ELF-1 (cell line): ENCODE results near the gene TRIM25.
A peak's percentile ranks its signal among the peaks of the same experiment; 100 is the strongest.
"Not testable (repeated sequence)": the region's sequence is repeated elsewhere in the genome, so short reads cannot be mapped to it uniquely, and the experiment has no call there.

Experiments
- DNase-seq: peaks from one replicate; pipeline ENCODE4 v3.0.0-alpha.2; 2016; ENCODE audit warnings: low read depth, low spot score

TRIM25 gene, protein sequence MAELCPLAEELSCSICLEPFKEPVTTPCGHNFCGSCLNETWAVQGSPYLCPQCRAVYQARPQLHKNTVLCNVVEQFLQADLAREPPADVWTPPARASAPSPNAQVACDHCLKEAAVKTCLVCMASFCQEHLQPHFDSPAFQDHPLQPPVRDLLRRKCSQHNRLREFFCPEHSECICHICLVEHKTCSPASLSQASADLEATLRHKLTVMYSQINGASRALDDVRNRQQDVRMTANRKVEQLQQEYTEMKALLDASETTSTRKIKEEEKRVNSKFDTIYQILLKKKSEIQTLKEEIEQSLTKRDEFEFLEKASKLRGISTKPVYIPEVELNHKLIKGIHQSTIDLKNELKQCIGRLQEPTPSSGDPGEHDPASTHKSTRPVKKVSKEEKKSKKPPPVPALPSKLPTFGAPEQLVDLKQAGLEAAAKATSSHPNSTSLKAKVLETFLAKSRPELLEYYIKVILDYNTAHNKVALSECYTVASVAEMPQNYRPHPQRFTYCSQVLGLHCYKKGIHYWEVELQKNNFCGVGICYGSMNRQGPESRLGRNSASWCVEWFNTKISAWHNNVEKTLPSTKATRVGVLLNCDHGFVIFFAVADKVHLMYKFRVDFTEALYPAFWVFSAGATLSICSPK

DNA sequence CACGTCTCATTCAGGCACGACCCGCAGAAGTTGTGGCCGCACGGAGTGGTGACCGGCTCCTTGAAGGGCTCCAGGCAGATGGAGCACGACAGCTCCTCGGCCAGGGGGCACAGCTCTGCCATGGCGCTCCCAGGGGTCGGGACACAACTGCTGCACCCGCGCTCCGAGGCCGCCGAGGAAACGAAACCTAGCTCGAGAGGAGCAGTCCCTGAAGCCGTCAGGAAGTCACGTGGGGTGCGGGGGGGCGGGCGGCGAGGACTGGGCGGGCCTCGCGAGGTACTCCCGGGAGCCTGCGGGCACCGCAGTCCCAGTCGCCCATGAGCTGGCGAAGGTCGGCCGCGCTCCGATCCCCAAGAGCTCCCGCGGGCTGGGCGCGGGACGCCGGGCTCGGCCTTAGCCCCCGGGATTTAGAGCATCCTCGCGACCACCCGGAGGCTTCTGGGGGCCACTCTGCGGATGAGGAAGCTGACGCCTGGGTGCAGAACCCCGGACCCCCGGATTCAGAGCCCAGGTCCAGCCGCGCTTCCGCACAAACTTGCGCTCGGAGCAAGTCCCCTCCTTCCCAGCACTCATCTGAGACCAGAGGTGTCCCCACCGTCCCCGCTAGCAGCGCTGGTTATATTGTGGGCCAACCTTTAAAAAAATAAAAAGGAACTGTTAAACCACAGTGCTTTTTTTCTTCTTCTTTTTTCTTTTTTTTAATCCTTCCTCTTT lies at the start of gene TRIM25:
Gene TRIM25 (minus strand): TSS at position 183 of the 714 bp plus-strand sequence. CDS start 61 bp downstream, at position 122.
- peak; percentile 89 for DNase-seq

DNA sequence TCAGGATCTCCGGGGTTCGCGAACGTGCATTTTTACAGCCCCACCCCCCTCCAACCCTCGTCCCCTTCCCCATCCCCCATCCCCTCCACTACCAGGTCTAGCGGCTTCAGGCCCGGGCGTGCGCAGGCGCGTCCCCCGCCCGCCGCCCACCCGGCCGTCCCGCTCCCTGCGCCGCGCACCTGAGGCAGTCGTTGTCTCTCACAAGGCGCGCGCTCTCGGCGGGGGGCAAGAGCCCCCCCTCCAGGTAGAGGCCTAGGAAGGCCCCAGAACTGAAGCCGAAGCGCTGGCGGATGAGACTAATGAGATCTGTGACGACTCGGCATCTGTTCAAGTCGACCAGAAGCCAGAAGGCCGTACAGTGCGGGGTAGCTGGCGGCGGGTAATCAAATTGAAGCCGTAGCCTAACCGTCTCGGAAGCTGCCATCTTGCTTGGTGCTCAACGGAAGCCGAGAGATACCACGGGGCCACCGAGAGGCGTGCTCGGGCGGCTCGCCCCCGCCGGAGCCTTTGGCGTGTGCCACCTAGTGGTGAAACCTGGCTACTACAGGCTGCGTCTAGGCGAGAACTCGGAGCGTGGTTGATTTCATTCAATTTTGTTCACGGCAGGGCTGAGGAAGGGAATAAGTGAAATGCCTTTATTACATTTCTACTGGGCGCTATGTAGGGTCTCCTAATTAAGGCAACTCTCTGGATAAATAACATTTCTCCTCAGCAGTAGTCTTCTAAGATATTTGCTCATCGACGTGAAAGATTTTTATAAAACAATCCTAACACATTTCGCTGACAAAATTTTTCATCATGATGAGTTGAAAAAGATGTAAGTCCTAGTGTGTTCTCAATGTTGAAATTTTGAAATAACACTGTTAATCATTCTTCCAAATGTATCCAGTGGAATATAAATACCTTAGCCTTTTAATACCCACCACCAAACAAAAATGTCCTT lies 47.0 kb upstream of the TRIM25 start, which contains the start of gene COIL:
Gene COIL (minus strand): TSS at position 455 of the 943 bp plus-strand sequence. CDS start 31 bp downstream, at position 424.
- DNase-seq: peak; percentile 96

DNA sequence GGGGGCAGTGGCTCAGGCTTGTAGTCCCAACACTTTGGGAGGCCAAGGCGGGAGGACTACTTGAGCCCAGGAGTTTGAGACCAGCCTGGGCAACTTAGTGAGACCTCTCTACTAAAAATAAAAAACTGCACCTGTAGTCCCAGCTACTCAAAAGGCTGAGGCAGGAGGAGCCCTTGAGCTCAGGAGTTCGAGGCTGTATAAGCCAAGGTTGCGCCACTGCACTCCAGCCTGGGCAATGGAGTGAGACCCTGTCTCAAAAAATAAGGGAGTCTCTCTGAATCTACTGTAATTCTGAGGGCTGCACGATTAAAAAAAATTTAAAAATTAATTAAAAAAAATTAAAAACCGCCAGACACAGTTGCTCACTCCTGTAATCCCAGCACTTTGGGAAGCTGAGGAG lies 43.1 kb upstream of the TRIM25 start:
- no peak for DNase-seq

DNA sequence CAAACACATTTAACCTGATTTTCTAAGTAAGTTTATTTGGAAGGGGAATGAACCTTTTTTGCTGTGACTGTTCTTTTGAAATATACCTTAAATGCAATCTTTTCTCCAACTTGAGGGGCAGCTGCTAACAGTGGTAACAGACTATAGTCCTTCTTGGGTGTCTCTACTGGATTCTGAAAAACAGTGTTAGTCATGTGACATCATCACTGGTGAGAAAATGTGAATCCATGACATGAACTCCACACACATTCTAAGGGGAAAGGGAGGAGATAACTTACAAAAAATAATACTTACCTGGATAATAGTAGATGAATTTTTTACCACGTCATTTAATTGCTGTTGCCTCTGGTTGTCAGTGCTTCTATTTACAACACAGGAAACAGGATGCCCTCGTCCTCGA lies 35.7 kb upstream of the TRIM25 start:
- DNase-seq: no peak

DNA sequence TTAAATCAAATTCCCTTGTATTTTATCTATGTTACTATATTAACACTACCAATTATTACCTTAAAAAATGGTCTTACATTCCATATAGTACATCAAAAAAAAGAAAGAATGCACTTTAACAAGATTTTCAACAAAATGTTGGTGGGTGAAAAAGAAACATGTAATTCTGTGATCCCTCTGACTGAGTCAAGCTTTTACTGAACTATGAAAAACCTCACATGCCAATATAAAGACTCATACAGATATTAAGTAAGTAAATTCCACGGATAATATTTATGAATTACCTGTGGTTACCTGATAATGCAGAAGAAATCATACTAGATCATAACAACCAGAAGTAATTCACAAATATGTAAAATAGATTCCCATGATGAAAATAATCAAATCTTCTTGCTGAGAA lies 34.6 kb upstream of the TRIM25 start:
- DNase-seq: no peak

DNA sequence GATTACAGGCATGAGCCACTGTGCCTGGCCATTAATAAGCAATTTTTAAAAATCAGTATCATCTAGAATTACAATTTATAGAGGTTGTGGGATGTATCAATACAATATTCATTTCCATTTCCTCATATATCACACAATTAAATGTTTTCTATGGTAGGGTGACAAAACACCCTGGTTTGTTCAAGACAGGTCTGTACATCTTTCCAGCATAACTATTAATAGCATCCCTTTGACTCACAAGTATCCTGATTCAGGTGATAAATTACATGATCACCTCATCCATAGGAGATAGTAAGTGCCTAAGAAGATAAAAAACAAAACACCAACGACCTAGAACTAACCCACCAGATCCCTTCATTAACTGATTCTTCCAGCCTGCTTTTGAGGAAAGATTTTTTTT lies 33.9 kb upstream of the TRIM25 start:
- DNase-seq: no peak

DNA sequence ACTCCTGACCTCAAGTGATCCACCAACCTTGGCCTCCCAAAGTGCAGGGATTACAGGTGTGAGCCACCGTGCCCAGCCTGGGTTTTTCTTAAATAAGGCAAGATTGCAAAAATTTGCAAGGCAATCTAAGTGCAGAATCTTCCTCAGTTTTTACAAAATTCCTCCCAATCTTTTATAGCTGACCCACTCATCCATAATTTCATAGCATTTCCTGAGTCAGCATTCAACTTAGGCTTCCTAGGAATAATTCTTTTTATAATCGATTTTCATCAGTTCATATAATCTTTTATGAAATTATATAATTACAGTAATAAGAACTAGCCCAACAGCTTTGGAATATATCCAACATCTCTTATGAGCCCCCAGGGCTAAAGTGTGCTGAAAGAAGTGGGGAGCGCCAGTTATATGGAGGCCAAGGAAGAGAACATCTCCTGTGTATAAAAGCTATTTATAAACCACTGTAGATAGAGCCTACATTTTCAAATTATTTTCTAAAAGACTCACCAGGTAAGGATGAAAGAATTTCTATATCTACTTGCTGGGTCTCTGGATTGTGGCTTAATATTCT lies 32.2 kb upstream of the TRIM25 start:
- DNase-seq: no peak

DNA sequence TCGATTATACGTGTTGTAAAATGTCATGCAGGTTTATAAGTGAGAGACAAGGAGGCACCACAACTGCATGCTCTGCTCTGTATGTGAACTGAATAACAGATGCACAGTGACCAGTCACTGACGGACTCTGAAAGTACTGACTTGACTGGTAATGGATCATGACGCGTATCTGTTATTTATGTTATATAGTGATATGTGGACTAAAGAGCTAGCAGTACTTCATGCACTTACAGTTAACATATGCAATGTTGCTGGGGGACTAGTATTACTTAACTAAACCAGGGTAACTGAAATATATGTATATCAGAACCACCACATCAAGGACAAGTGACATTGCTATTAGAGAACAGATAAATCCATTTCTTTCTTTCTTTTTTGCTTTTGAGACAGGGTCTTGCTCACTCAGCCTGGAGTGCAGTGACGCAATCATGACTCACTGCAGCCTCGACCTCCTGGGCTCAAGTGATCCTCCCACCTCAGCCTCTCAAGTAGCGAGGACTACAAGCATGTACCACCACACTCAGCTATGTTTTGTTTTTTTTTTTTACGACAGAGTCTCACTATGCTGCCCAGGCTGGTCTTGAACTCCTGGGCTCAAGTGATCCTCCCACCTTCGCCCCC lies 29.8 kb upstream of the TRIM25 start:
- no peak for DNase-seq

DNA sequence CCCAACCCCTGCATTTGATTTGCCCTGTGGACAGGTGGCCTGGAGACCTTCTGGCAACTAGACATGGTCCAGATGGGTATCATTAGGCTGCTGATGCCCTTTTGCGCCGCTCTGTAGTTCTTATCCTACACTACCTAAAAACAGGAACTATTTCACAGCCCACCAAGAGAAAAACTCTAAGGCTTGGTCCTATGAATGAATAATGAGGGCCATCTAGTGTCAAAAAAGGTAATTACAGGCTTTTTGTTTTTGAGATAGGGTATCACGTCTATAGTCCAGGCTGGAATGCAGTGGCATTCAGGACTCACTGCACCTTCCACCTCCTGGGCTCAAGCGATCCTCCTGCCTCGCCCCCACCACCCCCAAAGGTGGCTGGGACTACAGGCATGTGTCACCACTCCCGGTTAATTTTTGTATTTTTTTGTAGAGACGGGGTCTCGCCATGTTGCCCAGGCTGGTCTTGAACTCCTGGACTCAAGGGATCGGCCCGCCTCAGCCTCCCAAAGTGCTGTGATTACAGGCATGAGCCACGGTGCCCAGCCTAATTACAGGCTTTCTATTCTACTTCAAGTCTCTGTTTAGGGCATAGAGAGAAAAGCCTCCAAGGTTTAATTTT lies 26.1 kb upstream of the TRIM25 start:
- peak; percentile 61 for DNase-seq

DNA sequence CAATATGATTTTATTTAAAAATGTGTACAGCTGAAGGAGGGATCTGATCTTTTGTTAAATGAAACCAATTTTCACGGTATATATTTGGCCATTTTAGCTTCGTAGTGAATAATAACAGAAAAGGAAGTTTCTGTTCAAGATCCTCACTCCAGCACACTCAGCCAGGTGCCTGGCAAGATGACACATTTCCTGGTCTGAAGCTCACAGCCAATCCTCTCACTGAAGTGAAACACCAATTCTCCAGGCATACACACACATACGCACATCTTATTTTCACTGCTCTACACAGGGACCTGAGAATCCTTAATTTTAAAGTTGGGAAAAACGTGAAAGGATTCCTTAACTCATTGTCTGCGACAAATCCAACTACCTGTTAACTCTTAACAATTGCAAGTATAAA lies 24.4 kb upstream of the TRIM25 start:
- DNase-seq: not testable (repeated sequence)

DNA sequence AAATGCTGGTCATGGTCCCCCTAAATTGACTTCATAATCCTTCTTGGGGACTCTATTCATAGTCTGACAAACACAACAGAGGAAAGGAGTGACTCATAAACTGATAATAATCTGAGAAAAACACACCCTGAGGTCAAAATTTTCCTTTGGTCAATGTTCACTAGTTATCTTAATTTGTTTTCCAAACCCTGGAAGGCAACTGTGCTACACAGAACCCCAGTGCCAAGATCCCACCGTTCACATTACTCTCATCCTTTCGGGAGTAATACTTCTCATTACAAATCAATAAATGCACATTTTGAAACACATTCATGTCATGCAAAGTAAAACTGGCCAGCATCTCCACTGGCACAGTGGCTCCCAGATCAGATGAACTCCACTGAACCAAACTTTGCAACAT lies 23.8 kb upstream of the TRIM25 start:
- no peak for DNase-seq

DNA sequence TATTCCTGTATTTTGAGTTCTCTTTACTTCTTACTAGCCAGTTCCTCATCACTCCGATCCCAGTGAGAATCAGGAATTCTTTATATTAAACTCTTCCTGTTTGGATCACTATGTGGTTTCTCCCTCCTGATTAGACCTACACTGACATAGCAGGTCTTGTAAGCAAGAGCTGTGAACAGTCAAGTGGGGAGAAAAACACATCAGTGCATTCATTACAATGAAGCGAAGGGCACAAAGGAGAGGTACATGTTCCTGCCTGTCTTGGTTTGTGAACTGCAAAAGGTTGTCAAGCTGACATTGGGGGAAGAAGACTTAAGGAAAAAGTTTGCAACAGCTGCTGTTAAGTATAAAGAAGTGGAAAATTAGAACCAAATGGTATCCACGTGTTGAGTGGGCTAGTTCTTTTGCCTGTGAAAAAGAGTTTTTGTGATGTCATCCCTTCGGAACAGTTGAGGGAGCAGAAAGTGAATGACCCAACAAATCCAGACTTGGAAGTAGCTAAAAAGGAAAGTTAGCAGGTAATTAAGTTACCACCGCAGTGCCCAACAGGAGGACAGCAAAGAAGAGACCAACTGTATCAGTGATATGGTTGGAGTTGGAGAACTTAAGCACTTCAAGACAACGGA lies 23.0 kb upstream of the TRIM25 start:
- DNase-seq: no peak

DNA sequence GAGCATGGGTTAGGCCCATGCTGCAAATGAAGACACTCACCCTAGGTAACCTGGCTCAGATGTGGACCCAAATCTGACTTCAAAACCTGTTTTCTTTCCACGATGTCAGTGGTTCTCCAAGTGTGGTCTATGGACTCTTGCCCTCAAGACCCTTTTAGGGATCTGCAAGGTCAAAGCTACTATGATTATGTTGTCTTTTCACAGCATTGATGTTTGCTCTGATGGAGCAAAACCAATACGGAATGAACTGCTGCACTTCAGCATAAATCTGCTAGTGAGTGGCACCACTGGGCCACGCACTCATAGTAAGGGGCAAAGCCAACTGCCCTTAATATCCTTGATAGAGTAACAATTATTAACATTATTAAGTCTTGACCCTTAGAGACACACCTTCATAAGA lies 21.6 kb upstream of the TRIM25 start:
- no peak for DNase-seq

DNA sequence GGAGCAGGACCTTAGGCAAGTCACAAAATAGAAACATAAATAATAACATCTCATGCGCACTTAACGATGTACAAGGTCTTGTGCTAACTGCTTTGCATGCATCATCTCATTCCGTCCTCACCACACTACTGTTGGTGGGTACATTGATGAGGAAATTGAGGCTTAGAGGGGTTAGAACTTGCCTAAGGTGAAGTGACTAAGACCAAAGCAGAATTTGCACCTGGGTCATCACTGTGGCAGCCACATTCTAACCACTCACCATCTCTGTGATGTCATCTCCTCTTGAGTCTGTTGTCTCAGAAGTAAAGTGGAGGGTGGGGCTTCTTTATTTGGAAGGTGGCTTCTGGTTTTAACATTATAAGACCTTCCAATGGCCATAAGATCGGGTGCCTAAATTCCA lies 20.4 kb upstream of the TRIM25 start:
- DNase-seq: no peak

DNA sequence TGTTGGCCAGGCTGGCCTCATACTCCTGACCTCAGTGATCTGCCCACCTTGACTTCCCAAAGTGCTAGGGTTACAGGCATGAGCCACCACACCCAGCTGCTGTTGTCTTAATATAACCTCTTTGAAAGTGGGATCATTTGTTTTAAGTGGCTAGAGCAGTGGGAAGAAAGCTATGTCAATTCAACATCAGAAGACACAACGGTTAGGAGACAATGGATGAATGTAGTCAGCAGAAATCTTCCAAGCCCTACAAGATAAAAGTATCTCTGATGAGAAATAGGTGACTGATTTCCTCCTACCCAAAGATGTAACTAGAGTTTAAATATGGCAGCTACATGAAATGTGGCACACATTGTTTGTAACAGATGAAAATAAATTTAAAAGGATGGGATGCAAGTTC lies 20.0 kb upstream of the TRIM25 start:
- no peak for DNase-seq

DNA sequence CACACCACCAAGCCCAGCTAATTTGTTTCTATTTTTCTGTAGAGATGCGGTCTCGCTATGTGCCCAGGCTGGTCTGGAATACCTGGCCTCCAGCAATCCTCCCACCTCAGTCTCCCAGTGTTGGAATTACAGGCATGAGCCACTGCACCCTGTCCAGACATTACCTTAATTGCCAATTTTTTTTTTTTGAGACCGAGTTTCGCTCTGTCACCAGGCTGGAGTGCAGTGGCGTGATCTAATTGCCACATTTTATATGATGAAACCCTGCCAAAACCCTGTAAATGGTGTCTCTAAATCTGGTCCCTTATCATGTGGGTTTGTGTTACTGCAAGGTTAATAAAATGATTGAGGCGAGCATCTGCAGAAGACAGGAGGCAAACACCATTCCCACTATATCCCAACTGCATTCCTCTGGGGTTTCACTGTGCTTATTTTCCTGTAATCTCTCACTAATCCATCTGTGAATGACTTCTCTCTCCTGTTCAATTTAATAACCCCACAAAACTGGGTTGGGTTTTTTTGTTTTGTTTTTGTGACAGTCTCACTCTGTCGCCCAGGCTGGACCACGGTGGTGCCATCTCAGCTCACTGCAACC lies 19.4 kb upstream of the TRIM25 start:
- DNase-seq: no peak

DNA sequence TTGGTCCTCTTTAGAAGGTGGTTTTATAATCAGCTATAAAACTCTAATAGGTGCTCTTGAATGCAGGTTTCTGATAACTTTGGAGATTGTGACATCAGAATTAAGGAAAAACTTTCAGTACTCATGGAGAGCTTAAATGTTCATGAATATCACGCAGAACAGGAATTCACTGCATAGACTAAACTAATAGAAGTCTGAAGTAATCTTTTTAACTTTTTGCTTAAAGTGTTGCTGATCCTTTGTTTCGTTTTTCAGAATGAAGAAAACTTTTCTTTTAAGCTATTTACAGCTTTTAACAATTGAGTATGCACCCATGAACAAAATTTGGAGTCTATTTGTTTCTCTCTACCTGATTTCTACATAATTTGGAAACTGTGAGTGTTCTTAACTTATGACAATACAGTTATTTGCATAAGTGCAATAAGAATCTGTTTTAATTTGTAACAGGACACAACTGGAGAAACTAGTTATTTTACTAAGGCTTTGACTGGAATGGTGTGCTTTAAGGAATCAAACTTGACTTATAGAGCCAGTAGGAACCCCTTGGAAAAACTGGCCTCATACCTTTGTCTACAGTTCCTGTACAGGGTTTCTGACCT lies 17.0 kb upstream of the TRIM25 start:
- DNase-seq: no peak

DNA sequence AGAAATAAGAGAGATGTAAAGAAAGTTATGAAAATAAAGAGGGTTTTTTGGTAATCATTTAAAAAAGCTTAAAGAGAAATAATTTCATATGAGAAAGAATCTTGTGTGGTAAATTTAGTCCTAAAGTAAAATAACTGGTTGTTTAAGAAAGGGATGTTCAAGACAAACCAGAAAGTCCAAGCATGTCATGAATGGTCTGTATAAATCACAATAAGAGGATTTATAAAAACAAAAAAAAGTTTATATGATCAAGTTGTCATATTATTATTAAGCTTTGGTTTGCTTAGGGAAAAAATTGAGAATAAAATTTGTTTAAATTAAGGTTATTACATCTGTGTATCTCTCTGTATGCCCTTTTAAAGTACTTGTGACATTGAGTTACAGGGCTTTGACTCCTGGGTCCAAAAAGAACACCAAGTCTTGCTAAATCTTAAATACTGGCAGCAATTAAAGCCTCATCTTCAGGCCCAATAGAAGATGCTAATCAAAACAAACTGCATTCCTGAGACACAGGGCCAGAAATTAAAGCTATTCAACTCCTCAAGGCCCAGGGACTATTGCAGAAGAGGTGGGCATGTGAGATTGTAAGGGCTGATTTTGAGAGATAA lies 15.6 kb upstream of the TRIM25 start:
- no peak for DNase-seq
